OCI-LY1 (cell line): ENCODE data around the gene PPP2R2C.

Experiments
- H2AFZ ChIP-seq: fragments of 200-600 bp; sonication (generic), shearing (Covaris generic); 2 replicates; pipeline ENCODE4 v1.6.0; 2014; ENCODE audit warnings: antibody characterized with exemption, mild to moderate bottlenecking, low read length
- H3F3A ChIP-seq: fragments of 200-600 bp; sonication (generic), shearing (Covaris generic); 2 replicates; pipeline ENCODE4 v1.6.0; 2014; ENCODE audit warnings: mild to moderate bottlenecking, antibody characterized with exemption, low read length, moderate library complexity; ENCODE audit not compliant: insufficient read depth
- H3K27ac ChIP-seq: fragments of 200-600 bp; sonication (generic); 2 replicates; pipeline ENCODE4 v1.5.1; 2014; ENCODE audit warnings: low read length, mixed run types, mild to moderate bottlenecking, low read depth; ENCODE audit not compliant: poor library complexity, severe bottlenecking
- H3K27me3 ChIP-seq: fragments of 200-600 bp; sonication (generic); 2 replicates; pipeline ENCODE4 v1.6.0; 2014; ENCODE audit warnings: antibody characterized with exemption, mild to moderate bottlenecking, low read length, moderate library complexity; ENCODE audit not compliant: insufficient read depth
- H3K36me3 ChIP-seq: fragments of 200-600 bp; sonication (generic); 2 replicates; pipeline ENCODE4 v1.6.1; 2014; ENCODE audit warnings: mild to moderate bottlenecking, antibody characterized with exemption, low read length, moderate library complexity, mixed read lengths; ENCODE audit not compliant: insufficient read depth
- H3K4me1 ChIP-seq: fragments of 200-600 bp; sonication (generic); 2 replicates; pipeline ENCODE4 v1.5.1; 2014; ENCODE audit warnings: mild to moderate bottlenecking, low read length, moderate library complexity; ENCODE audit not compliant: insufficient read depth, severe bottlenecking
- H3K4me2 ChIP-seq: fragments of 200-600 bp; sonication (generic), shearing (Covaris generic); 2 replicates; pipeline ENCODE4 v1.6.1; 2014; ENCODE audit warnings: low read length
- H3K4me3 ChIP-seq: fragments of 200-600 bp; sonication (generic); 2 replicates; pipeline ENCODE4 v1.5.1; 2014; ENCODE audit warnings: low read length, low read depth, mild to moderate bottlenecking, mixed read lengths; ENCODE audit not compliant: poor library complexity, severe bottlenecking
- H3K79me2 ChIP-seq: fragments of 200-600 bp; shearing (Covaris generic); 2 replicates; pipeline ENCODE4 v1.6.1; 2016; ENCODE audit warnings: mixed run types, low read length, mixed read lengths; ENCODE audit not compliant: insufficient read depth
- H3K9ac ChIP-seq: fragments of 200-600 bp; sonication (generic), shearing (Covaris generic); 2 replicates; pipeline ENCODE4 v1.6.1; 2014; ENCODE audit warnings: mild to moderate bottlenecking, low read length, mixed read lengths
- H3K9me2 ChIP-seq: fragments of 200-600 bp; sonication (generic), shearing (Covaris generic); 2 replicates; pipeline ENCODE4 v1.6.1; 2014; ENCODE audit warnings: low read depth, mild to moderate bottlenecking, low read length, mixed read lengths
- H3K9me3 ChIP-seq: fragments of 200-600 bp; shearing (Covaris generic); 2 replicates; pipeline ENCODE4 v1.6.1; 2014; ENCODE audit warnings: low read length, mixed read lengths
- H4K20me1 ChIP-seq: fragments of 200-600 bp; sonication (generic), shearing (Covaris generic); 2 replicates; pipeline ENCODE4 v1.6.0; 2016; ENCODE audit warnings: mild to moderate bottlenecking, low read length; ENCODE audit not compliant: insufficient read depth
- EZH2 ChIP-seq: fragments of 200-600 bp; sonication (generic), shearing (Covaris generic); IDR thresholded peaks from 2 replicates; pipeline ENCODE4 v1.8.0; 2017; ENCODE audit warnings: borderline replicate concordance, mixed run types, mild to moderate bottlenecking, antibody characterized with exemption, low read length, moderate library complexity, mixed read lengths
- TF ChIP-seq, protein P1 (sequence below): fragments of 200-600 bp; sonication (generic), shearing (Covaris generic); IDR thresholded peaks from 2 replicates; pipeline ENCODE4 v1.5.1; 2017; ENCODE audit warnings: mild to moderate bottlenecking, antibody characterized with exemption, low read length, moderate library complexity, mixed read lengths

The PPP2R2C gene

DNA sequence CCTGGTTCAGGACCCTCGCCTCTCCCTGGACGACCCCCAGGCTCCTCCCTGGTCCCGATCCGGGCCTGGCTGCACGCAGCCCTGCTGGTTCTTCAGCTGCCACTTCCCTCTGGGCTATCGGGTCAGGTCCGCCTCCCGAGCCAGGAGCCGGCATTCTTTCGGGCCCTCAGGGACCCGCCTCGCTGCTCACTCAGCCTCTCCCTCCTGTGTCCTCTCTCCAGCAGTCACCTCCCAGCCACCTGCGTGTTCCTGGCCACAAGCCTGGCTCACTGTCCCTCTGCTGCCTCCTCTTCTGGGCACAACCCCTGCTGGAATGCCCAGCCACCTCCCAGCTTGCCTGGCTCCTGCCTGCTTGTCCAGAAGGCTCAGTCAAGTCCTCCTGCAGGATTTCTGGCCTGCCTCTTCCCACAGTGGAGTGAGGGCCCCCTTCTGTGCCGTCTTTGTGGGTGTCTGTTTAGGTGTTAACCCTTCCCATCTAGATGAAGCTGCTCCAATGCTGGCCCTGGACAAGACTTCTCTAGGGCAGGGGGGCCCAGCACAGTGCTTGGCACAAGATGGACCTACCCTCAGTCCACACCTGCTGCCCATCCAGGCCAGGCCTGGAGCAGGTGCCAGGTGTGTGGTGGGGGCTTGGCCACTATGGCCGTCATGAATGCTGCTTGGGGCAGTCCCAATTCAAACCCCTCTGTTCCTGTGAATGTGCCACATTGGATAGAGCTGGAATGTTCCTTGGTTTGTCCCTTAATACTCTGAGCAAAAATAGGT is 200.5 kb downstream of the PPP2R2C start:
- H3K9ac ChIP-seq, result no peak overlapping the region
- H3F3A ChIP-seq, result no peaks in the 10 kb centered on the region
- H3K4me3 ChIP-seq, result no peak overlapping the region
- no peaks in the 10 kb centered on the region for H3K36me3 ChIP-seq
- no peaks in the 10 kb centered on the region for H3K27me3 ChIP-seq
- H3K9me3 ChIP-seq, result no peaks in the 10 kb centered on the region
- no peaks in the 10 kb centered on the region for H3K9me2 ChIP-seq
- H3K27ac ChIP-seq, result no peak overlapping the region
- H3K79me2 ChIP-seq, result no peaks in the 10 kb centered on the region
- TF ChIP-seq, protein P1, sequence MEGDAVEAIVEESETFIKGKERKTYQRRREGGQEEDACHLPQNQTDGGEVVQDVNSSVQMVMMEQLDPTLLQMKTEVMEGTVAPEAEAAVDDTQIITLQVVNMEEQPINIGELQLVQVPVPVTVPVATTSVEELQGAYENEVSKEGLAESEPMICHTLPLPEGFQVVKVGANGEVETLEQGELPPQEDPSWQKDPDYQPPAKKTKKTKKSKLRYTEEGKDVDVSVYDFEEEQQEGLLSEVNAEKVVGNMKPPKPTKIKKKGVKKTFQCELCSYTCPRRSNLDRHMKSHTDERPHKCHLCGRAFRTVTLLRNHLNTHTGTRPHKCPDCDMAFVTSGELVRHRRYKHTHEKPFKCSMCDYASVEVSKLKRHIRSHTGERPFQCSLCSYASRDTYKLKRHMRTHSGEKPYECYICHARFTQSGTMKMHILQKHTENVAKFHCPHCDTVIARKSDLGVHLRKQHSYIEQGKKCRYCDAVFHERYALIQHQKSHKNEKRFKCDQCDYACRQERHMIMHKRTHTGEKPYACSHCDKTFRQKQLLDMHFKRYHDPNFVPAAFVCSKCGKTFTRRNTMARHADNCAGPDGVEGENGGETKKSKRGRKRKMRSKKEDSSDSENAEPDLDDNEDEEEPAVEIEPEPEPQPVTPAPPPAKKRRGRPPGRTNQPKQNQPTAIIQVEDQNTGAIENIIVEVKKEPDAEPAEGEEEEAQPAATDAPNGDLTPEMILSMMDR, result no peak
- no peak for TF ChIP-seq EZH2
- H3K4me1 ChIP-seq, result no peaks in the 10 kb centered on the region
- no peak overlapping the region for H2AFZ ChIP-seq
- H4K20me1 ChIP-seq, result no peaks in the 10 kb centered on the region
- H3K4me2 ChIP-seq, result no peak overlapping the region

DNA sequence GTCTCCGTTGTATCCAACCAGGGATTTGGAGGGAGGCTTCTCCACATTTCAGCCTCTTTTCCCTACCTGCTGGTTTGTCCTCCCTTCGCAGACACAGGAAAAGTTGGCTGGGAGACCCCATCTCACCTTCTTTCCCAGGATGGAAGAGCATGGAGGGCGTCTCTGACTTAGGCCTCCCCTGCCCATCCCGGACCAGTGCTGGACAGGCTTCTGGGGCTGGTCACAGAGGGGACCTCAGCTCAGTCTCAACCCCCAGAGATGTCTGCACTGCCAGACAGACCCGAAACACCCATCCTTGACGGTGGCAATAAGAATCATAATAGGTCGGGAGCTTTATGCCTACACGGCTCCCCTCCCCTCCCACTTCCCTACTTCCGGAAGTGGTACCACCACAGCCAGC is 201.2 kb downstream of the PPP2R2C start:
- no peaks in the 10 kb centered on the region for H3F3A ChIP-seq
- no peaks in the 10 kb centered on the region for H3K27me3 ChIP-seq
- no peak overlapping the region for H3K4me3 ChIP-seq
- H3K9me2 ChIP-seq, result no peaks in the 10 kb centered on the region
- no peaks in the 10 kb centered on the region for H3K4me1 ChIP-seq
- no peaks in the 10 kb centered on the region for H4K20me1 ChIP-seq
- H2AFZ ChIP-seq, result no peak overlapping the region
- H3K9me3 ChIP-seq, result no peaks in the 10 kb centered on the region
- no peaks in the 10 kb centered on the region for H3K79me2 ChIP-seq
- no peak overlapping the region for H3K9ac ChIP-seq
- no peaks in the 10 kb centered on the region for H3K36me3 ChIP-seq
- H3K4me2 ChIP-seq, result no peak overlapping the region
- no peak for TF ChIP-seq EZH2
- TF ChIP-seq, protein P1, result no peak
- H3K27ac ChIP-seq, result no peak overlapping the region

DNA sequence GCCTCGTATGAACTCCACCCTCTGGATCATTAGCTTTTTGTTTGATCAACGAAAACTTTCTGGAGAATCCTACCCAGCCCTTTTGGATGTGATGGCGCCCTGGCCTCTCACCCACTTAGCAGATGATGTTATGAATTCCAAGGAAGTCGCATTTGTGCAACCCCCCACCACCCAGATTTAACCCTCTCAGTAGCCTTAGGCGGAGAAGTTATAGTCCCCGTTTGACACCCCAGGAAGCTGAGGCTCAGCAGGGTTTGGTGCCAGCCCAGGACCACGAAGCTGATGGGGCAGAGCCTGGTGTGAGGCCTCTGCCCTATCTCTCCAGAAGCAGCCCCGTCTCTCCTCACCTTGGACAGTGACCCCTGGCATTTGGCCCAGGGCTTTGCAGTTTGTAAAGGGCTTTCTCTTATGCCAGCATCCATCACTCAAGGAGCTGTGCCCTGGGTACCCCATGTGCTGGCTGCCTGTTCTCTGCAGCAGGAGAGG is 201.7 kb downstream of the PPP2R2C start:
- no peaks in the 10 kb centered on the region for H3K9me2 ChIP-seq
- no peak overlapping the region for H2AFZ ChIP-seq
- no peak overlapping the region for H3K27ac ChIP-seq
- no peaks in the 10 kb centered on the region for H3K4me1 ChIP-seq
- no peaks in the 10 kb centered on the region for H4K20me1 ChIP-seq
- no peak for TF ChIP-seq EZH2
- no peaks in the 10 kb centered on the region for H3K79me2 ChIP-seq
- H3F3A ChIP-seq, result no peaks in the 10 kb centered on the region
- H3K27me3 ChIP-seq, result no peaks in the 10 kb centered on the region
- H3K36me3 ChIP-seq, result no peaks in the 10 kb centered on the region
- no peak overlapping the region for H3K4me2 ChIP-seq
- no peaks in the 10 kb centered on the region for H3K9me3 ChIP-seq
- H3K4me3 ChIP-seq, result no peak overlapping the region
- no peak overlapping the region for H3K9ac ChIP-seq
